ENCODE data around the gene FBN1. TPM values are rescaled to one million over a fixed set of nuclear protein-coding genes. Genes with fewer than 3 reads are reported as not detected.

The FBN1 gene
- total and polyA plus RNA-seq, 2 donors (not counting 3 experiments of a cell fraction or from before 2014, with no cell fraction given) = 107 to 111 TPM

- Histone ChIP-seq H3K27me3 (ENCODE audit: control insufficient read depth in 2 of 2, insufficient read depth in 2 of 2, low read length in 2 of 2) (no peaks in the 10 kb centered on the region), H3K9ac (replicated peaks; ENCODE audit: extremely low read depth, insufficient read depth, low read length) (no peak overlapping the region), H3K4me2 (ENCODE audit: insufficient read depth, low read length) (no peak overlapping the region), H2AFZ (ENCODE audit: low read depth, low read length) (no peak overlapping the region), H3K4me1 (ENCODE audit: control insufficient read depth, extremely low read depth, insufficient read depth, low read length) (peaks cover 3% of the 10 kb centered on the region), H3K27ac (ENCODE audit: insufficient read depth, low read depth, low read length) (no peak overlapping the region), H3K4me3 (replicated peaks in 1 of 3; ENCODE audit: insufficient read depth in 1 of 3, low read depth in 1 of 3, low read length in 3 of 3) (no peak overlapping the region), H3K36me3 (ENCODE audit: control insufficient read depth in 2 of 2, extremely low read depth in 1 of 2, insufficient read depth in 2 of 2, low read length in 2 of 2) (no peaks in the 10 kb centered on the region), H3K9me1 (replicated peaks; ENCODE audit: control insufficient read depth, extremely low read depth, insufficient read depth, low read length) (no peaks in the 10 kb centered on the region), H3K79me2 (ENCODE audit: control insufficient read depth, insufficient read depth, low read length) (no peaks in the 10 kb centered on the region), H4K20me1 (replicated peaks; ENCODE audit: control insufficient read depth, extremely low read depth, insufficient read depth, low read length) (no peaks in the 10 kb centered on the region), H3K9me3 (replicated peaks; ENCODE audit: control insufficient read depth, insufficient read depth, low read length) (no peaks in the 10 kb centered on the region)
- FAIRE-seq (no peak), DNase-seq (ENCODE audit: low read depth, low spot score) (no peak)
- no TSS peak for BruUV-seq (replicated peaks)
- POLR2A ChIA-PET = no interaction called here
- TF ChIP-seq MAX (IDR thresholded peaks at IDR 0.05; ENCODE audit: insufficient read depth, insufficient read length) = no peak
- CTCF ChIA-PET = no interaction called here
- intact Hi-C loops (cut with micrococcal nuclease) (no loop called here), dilution Hi-C loops (cut with MboI; ENCODE audit: extremely low pct_ligation_motif_present, low sequenced_read_pairs) (no loop called here)
Observed at GRCh38 chr15:48584812-48585563, 60.5 kb downstream of the FBN1 start.

GRCh38 chr15:48584090-48584811 lies 61.3 kb downstream of the FBN1 start:
- no peaks in the 10 kb centered on the region for H3K9me3 ChIP-seq (replicated peaks; ENCODE audit: control insufficient read depth, insufficient read depth, low read length)
- H3K4me3 ChIP-seq (replicated peaks in 1 of 3; ENCODE audit: insufficient read depth in 1 of 3, low read depth in 1 of 3, low read length in 3 of 3) = no peak overlapping the region
- no peaks in the 10 kb centered on the region for H3K27me3 ChIP-seq (ENCODE audit: control insufficient read depth in 2 of 2, insufficient read depth in 2 of 2, low read length in 2 of 2)
- no peak overlapping the region for H3K9ac ChIP-seq (replicated peaks; ENCODE audit: extremely low read depth, insufficient read depth, low read length)
- H3K36me3 ChIP-seq (ENCODE audit: control insufficient read depth in 2 of 2, extremely low read depth in 1 of 2, insufficient read depth in 2 of 2, low read length in 2 of 2) = no peaks in the 10 kb centered on the region
- dilution Hi-C loops (cut with MboI; ENCODE audit: extremely low pct_ligation_motif_present, low sequenced_read_pairs) (no loop called here), intact Hi-C loops (cut with micrococcal nuclease) (no loop called here)
- no peak overlapping the region for H2AFZ ChIP-seq (ENCODE audit: low read depth, low read length)
- H3K27ac ChIP-seq (ENCODE audit: insufficient read depth, low read depth, low read length) = no peak overlapping the region
- ChIA-PET POLR2A (no interaction called here), CTCF (no interaction called here)
- no peak for TF ChIP-seq POLR2AphosphoS5 (IDR thresholded peaks at IDR 0.05; ENCODE audit: insufficient read depth, low read depth, low read length)
- TF ChIP-seq EZH2 (IDR thresholded peaks at IDR 0.05; ENCODE audit: borderline replicate concordance, low read depth, low read length, severe bottlenecking) = no peak
- no peak for TF ChIP-seq POLR2A (IDR thresholded peaks at IDR 0.05; ENCODE audit: low read depth, low read length)
- TF ChIP-seq FOS (IDR thresholded peaks at IDR 0.05; ENCODE audit: borderline replicate concordance, insufficient read depth, low read length) = no peak
- TF ChIP-seq GATA2 (IDR thresholded peaks at IDR 0.05; ENCODE audit: insufficient read depth, insufficient read length, low read depth, low read length) = no peak
- TF ChIP-seq CTCF (IDR thresholded peaks at IDR 0.05; ENCODE audit: extremely low read depth in 1 of 2, insufficient read depth in 1 of 2, low read depth in 1 of 2, low read length in 2 of 2) = no peak
- no peak for TF ChIP-seq JUN (IDR thresholded peaks at IDR 0.05; ENCODE audit: borderline replicate concordance, insufficient read depth, insufficient read length, low read depth)
- no peak for TF ChIP-seq MAX (IDR thresholded peaks at IDR 0.05; ENCODE audit: insufficient read depth, insufficient read length)
- no peak for TF ChIP-seq MYC (IDR thresholded peaks at IDR 0.05; ENCODE audit: low read depth, low read length)
- no peaks in the 10 kb centered on the region for H3K79me2 ChIP-seq (ENCODE audit: control insufficient read depth, insufficient read depth, low read length)
- BruUV-seq (replicated peaks) = no TSS peak
- no peaks in the 10 kb centered on the region for H4K20me1 ChIP-seq (replicated peaks; ENCODE audit: control insufficient read depth, extremely low read depth, insufficient read depth, low read length)
- no peak for DNase-seq (ENCODE audit: low read depth, low spot score)
- no peaks in the 10 kb centered on the region for H3K9me1 ChIP-seq (replicated peaks; ENCODE audit: control insufficient read depth, extremely low read depth, insufficient read depth, low read length)
- FAIRE-seq = no peak
- no peak overlapping the region for H3K4me2 ChIP-seq (ENCODE audit: insufficient read depth, low read length)
- H3K4me1 ChIP-seq (ENCODE audit: control insufficient read depth, extremely low read depth, insufficient read depth, low read length) = peaks cover 3% of the 10 kb centered on the region

Data from endothelial cell of umbilical vein (primary cell).